ENCODE measurements around the gene TMEM131. TPM values are rescaled to one million over a fixed set of nuclear protein-coding genes. Genes with fewer than 3 reads are reported as not detected.
A peak's percentile ranks its signal among the peaks of the same experiment; 100 is the strongest.

TMEM131 gene
- total RNA-seq, 1 experiment from 2014 or later = 29.6 TPM

DNA sequence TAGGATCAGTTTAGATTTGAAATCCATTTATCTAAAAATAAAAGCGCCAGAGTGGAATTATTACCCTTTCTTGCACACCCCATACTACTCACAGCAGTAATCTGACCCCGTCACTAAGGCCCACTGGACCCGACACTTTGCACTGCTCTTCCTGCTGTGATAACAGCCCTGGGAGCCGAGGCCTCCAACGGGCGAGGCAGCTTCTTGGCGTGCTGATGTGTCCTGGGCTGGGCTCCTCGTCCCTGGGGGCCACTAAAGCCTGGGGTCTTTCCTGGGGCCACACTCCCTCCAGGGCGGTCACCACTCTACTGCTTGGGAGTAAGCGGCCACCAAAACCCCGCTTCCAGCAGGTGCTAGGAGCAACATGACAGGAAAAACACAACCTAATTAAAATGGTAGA is 220.7 kb downstream of the TMEM131 start:
- no peaks in the 10 kb centered on the region for H3F3A ChIP-seq (ENCODE audit: insufficient read depth, low read depth)
- no peaks in the 10 kb centered on the region for H3K9me2 ChIP-seq (ENCODE audit: insufficient read depth)
- no peaks in the 10 kb centered on the region for H3K79me2 ChIP-seq (ENCODE audit: low read depth)
- H2AFZ ChIP-seq = no peak overlapping the region
- H3K36me3 ChIP-seq (ENCODE audit: low read depth) = no peaks in the 10 kb centered on the region
- no TSS peak for BruUV-seq (replicated peaks)
- H3K4me1 ChIP-seq (replicated peaks; ENCODE audit: insufficient read depth) = no peaks in the 10 kb centered on the region
- H3K9me3 ChIP-seq (ENCODE audit: insufficient read depth, low read depth) = no peaks in the 10 kb centered on the region
- H3K27me3 ChIP-seq (ENCODE audit: insufficient read depth, low read depth) = no peaks in the 10 kb centered on the region
- H3K4me3 ChIP-seq = no peak overlapping the region
- DNase-seq = no peak
- POLR2A ChIA-PET (ENCODE audit: unreplicated experiment) = no interaction called here
- H3K27ac ChIP-seq = no peak overlapping the region
- intact Hi-C loops (cut with micrococcal nuclease; ENCODE audit: unreplicated experiment) = no loop called here
- CTCF ChIA-PET = interaction anchor here (1.0 kb wide), 1 partner anchor 24 kb away, joined by 3 read pairs; no protein-coding TSS in a partner anchor
- no peaks in the 10 kb centered on the region for H4K20me1 ChIP-seq (ENCODE audit: insufficient read depth)
- no peak overlapping the region for H3K4me2 ChIP-seq
- no peak for TF ChIP-seq EZH2 (IDR thresholded peaks at IDR 0.05; ENCODE audit: low read depth)
- TF ChIP-seq, protein P1, sequence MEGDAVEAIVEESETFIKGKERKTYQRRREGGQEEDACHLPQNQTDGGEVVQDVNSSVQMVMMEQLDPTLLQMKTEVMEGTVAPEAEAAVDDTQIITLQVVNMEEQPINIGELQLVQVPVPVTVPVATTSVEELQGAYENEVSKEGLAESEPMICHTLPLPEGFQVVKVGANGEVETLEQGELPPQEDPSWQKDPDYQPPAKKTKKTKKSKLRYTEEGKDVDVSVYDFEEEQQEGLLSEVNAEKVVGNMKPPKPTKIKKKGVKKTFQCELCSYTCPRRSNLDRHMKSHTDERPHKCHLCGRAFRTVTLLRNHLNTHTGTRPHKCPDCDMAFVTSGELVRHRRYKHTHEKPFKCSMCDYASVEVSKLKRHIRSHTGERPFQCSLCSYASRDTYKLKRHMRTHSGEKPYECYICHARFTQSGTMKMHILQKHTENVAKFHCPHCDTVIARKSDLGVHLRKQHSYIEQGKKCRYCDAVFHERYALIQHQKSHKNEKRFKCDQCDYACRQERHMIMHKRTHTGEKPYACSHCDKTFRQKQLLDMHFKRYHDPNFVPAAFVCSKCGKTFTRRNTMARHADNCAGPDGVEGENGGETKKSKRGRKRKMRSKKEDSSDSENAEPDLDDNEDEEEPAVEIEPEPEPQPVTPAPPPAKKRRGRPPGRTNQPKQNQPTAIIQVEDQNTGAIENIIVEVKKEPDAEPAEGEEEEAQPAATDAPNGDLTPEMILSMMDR (conservative IDR thresholded peaks at IDR 0.05) = no peak

DNA sequence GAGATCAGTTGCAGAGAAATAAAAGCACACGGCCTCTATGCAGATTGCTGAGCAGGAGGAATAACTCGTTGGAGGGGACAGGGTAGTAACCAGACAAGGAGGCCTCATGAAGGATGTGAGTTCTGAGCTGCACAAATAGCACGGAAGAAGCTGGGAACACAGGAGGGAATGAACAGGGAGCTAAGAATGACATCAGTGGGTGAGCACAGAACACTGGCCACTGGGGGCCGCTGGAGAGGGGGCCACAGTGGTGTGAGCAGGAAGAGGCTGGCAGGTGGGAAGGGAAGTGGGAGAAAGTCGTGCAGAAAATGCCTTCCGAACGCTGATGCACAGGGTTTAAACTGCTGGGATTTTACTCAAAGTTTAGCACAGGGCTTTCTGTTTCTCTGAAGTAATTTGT is 221.3 kb downstream of the TMEM131 start:
- no TSS peak for BruUV-seq (replicated peaks)
- H2AFZ ChIP-seq = no peak overlapping the region
- ChIA-PET CTCF (interaction anchor here (1.0 kb wide), 1 partner anchor 23 kb away, joined by 3 read pairs; no protein-coding TSS in a partner anchor), POLR2A (ENCODE audit: unreplicated experiment) (no interaction called here)
- H3K9me3 ChIP-seq (ENCODE audit: insufficient read depth, low read depth) = no peaks in the 10 kb centered on the region
- no peaks in the 10 kb centered on the region for H3K36me3 ChIP-seq (ENCODE audit: low read depth)
- no peak overlapping the region for H3K4me2 ChIP-seq
- no peaks in the 10 kb centered on the region for H3K79me2 ChIP-seq (ENCODE audit: low read depth)
- DNase-seq = no peak
- intact Hi-C loops (cut with micrococcal nuclease; ENCODE audit: unreplicated experiment) = no loop called here
- no peaks in the 10 kb centered on the region for H3K4me1 ChIP-seq (replicated peaks; ENCODE audit: insufficient read depth)
- H4K20me1 ChIP-seq (ENCODE audit: insufficient read depth) = no peaks in the 10 kb centered on the region
- H3F3A ChIP-seq (ENCODE audit: insufficient read depth, low read depth) = no peaks in the 10 kb centered on the region
- no peak overlapping the region for H3K4me3 ChIP-seq
- H3K27ac ChIP-seq = no peak overlapping the region
- H3K27me3 ChIP-seq (ENCODE audit: insufficient read depth, low read depth) = no peaks in the 10 kb centered on the region
- no peaks in the 10 kb centered on the region for H3K9me2 ChIP-seq (ENCODE audit: insufficient read depth)
- no peak for TF ChIP-seq EZH2 (IDR thresholded peaks at IDR 0.05; ENCODE audit: low read depth)
- TF ChIP-seq, protein P1 (conservative IDR thresholded peaks at IDR 0.05) = peak; percentile 62

DNA sequence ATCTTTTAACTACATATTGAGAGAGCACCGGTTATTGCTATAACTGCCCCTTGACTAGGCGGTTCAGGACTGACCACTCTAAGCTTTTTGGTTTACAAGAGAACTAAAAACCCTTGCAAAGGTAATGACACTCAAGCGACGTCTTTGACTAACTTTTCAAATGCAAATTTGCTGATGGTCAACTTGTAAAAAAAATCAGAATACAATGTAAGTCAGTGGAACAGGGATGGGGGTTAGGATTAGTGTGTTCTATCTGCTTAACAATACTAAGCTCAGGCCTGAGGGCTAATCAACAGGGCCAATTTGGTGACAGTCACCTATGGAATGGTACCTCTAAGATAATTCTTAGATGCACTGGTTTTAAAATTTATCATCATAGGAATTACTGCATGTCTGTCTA is 225.3 kb downstream of the TMEM131 start:
- no peaks in the 10 kb centered on the region for H3K27me3 ChIP-seq (ENCODE audit: insufficient read depth, low read depth)
- no peak for DNase-seq
- H3K79me2 ChIP-seq (ENCODE audit: low read depth) = no peaks in the 10 kb centered on the region
- BruUV-seq (replicated peaks) = no TSS peak
- H3K9me2 ChIP-seq (ENCODE audit: insufficient read depth) = no peaks in the 10 kb centered on the region; the same call in 1 of the 2 replicates
- H3K4me2 ChIP-seq = no peak overlapping the region
- CTCF ChIA-PET = no interaction called here
- intact Hi-C loops (cut with micrococcal nuclease; ENCODE audit: unreplicated experiment) = no loop called here
- peaks cover 8% of the 10 kb centered on the region; the same call in 1 of the 2 replicates for H3K36me3 ChIP-seq (ENCODE audit: low read depth)
- H3F3A ChIP-seq (ENCODE audit: insufficient read depth, low read depth) = no peaks in the 10 kb centered on the region
- H3K4me1 ChIP-seq (replicated peaks; ENCODE audit: insufficient read depth) = no peaks in the 10 kb centered on the region
- H3K27ac ChIP-seq = no peak overlapping the region
- no peak overlapping the region for H2AFZ ChIP-seq
- no peaks in the 10 kb centered on the region for H3K9me3 ChIP-seq (ENCODE audit: insufficient read depth, low read depth)
- H4K20me1 ChIP-seq (ENCODE audit: insufficient read depth) = no peaks in the 10 kb centered on the region
- POLR2A ChIA-PET (ENCODE audit: unreplicated experiment) = no interaction called here
- TF ChIP-seq, protein P1 (conservative IDR thresholded peaks at IDR 0.05) = no peak
- no peak for TF ChIP-seq EZH2 (IDR thresholded peaks at IDR 0.05; ENCODE audit: low read depth)
- H3K4me3 ChIP-seq = no peak overlapping the region

Measured in PC-9 (cell line).